Choroid plexus epithelial cell (primary cell): ENCODE data around the gene ZEB2.

Source experiments
- DNase-seq: peaks from one replicate; pipeline ENCODE4 v3.0.0-alpha.2; 2010; ENCODE audit warnings: low read depth
- H3K4me3 ChIP-seq: 2 replicates; pipeline ENCODE4 v1.5.1; 2011; ENCODE audit warnings: low read depth, mild to moderate bottlenecking, control low read depth, low read length, moderate library complexity
- CTCF ChIP-seq: conservative IDR thresholded peaks from 2 replicates; pipeline ENCODE4 v1.5.1; 2011; ENCODE audit warnings: low read depth, mild to moderate bottlenecking, control low read depth, inconsistent platforms, low read length, moderate library complexity

Gene ZEB2

GRCh38 chr2:144376460-144376859 lies 143.5 kb downstream of the ZEB2 start:
- no peak for DNase-seq
- no peak overlapping the region for H3K4me3 ChIP-seq
- no peak for TF ChIP-seq CTCF

- TF ChIP-seq CTCF: no peak
- H3K4me3 ChIP-seq: no peak overlapping the region
- no peak for DNase-seq
These were observed 145.7 kb downstream of the ZEB2 start for GRCh38 chr2:144374163-144374661.

GRCh38 chr2:144372410-144373080 lies 147.4 kb downstream of the ZEB2 start:
- no peak for TF ChIP-seq CTCF
- DNase-seq: no peak
- no peak overlapping the region for H3K4me3 ChIP-seq

GRCh38 chr2:144370937-144371584 lies 148.9 kb downstream of the ZEB2 start:
- H3K4me3 ChIP-seq: no peak overlapping the region
- no peak for TF ChIP-seq CTCF
- DNase-seq: peak; percentile 81

- no peak for DNase-seq
- TF ChIP-seq CTCF: no peak
- H3K4me3 ChIP-seq: no peak overlapping the region
These were observed 150.5 kb downstream of the ZEB2 start for GRCh38 chr2:144369416-144369815.

GRCh38 chr2:144366825-144367429 lies 153.0 kb downstream of the ZEB2 start:
- TF ChIP-seq CTCF: no peak
- H3K4me3 ChIP-seq: no peak overlapping the region
- no peak for DNase-seq
